GM21786 (cell line): ENCODE results near the gene EFCAB8.

Experiments
- ATAC-seq: cut with Tn5 transposase; IDR thresholded peaks from one replicate; pipeline ENCODE4 v1.9.1; 2021; ENCODE audit not compliant: unreplicated experiment

EFCAB8 gene

DNA sequence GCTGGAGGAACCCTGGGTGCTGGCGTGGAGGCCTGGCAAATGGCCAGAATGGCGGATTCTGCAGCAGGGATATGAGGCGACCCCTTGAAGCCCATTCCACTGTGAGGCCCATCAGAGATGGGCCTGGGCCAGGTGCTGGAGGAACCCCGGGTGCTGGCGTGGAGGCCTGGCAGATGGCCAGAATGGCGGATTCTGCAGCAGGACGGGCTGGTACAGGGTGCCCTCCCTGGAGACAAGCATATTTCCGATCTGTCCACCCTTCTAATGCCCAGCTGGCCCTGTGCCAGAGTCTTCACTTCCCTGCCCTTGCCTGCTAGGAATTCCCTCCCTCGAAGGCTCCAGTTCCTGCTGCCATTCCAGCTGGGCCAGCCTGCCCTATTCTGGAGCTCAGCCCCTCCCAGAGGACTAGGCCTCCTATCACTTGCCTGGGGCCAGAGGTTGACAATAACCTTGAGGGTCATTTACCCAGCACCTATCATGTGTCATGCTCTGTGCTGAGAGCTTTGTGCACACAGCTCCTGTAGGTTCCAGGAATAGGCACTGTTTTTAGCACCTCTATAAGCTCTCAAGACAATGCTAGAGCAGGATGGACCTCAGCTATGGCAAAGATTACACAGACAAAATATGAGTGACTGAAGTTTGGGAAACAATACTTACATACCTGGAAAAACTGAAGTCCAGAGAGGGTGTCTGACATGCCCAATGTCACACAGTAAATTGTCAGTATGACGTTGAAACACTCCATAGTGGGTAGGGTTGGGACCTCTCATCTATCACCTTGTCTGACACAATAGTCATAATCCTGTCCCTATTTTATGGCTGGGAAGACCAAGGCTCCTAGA, 124.1 kb downstream of the EFCAB8 start:
- no peak for ATAC-seq

DNA sequence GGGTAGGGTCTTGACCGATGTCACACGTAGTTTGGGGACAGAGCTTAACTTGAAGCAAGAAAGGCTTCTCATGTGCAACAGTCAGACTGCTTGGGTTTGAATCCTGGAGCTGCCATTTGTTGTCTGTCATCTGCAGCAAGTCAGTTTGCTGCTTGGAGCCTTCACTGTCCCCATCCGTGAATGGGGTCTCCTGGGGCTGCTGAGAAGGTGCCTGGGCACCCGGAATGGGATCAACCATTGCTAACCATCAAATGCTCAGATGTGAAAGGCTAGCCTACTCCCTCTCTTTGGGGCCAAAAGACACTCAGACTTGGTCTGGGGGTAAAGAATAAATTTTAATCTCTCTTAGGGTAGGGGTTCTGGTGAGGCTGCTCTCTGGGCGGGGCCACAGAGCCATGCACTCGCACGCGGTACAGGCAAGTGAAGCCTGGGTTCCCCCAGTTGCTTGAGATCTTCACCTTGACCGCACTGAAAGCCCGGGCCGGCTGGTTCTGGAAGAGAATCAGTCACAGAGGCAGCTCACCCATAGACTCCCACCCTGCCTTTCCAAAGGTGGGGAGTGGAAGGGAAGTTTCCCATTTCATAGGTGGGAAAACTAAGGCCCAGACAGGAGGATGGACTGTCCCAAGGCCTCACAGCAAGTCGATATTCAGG, 124.9 kb downstream of the EFCAB8 start:
- ATAC-seq, result no peak

DNA sequence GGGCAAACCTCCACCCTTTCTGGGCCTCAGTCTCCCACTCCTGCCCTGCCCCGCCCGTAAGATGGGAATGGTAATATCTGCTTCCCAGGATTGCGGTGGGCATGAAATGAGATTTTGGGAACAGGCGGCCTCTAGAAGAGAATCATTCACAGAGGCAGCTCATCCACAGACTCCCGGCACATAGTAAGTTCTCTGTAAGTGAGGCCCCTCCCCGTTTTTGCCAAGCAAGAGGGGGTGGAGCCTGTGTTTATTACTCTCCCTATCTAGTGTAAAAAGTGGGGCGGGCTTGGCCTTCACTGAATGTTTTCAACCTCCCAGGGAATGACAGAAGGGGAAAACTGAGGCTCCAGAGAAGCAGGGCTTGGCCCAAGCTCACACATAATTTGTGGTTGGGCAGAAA, 125.5 kb downstream of the EFCAB8 start:
- no peak for ATAC-seq

DNA sequence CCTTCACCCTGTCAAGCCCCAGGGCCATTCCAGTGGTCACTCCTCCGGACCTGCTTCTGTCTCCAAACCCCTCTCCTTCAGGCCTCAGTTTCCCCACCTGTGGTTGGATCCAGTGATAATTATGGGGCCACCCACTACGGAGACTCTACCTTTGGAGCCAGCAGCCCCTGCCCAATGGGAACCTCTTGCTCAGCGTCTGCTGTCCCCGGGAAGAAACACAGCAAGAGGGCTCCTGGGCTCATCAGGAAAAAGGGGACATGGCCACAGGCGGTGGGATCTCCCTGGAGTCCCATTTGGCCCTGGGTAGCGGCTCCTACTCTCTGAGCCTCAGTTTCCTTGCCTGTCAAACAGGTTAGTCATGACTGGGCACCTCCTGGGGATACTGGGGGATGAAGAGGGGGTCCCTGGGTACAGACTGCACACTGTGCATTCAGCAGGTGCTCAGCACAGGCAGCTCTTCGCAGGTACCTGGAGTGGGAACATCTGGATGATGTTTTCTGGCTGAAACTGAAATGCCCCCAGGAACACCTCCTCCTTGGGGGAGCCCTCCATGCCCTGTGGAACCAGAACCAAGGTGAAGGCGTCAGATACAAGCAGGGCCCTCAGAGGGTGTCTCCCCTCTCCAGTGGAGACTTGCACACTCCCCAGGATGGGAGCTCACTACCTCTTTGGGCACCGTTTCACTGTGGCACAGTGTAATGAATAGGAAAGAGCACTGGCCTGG, 126.1 kb downstream of the EFCAB8 start:
- no peak for ATAC-seq

DNA sequence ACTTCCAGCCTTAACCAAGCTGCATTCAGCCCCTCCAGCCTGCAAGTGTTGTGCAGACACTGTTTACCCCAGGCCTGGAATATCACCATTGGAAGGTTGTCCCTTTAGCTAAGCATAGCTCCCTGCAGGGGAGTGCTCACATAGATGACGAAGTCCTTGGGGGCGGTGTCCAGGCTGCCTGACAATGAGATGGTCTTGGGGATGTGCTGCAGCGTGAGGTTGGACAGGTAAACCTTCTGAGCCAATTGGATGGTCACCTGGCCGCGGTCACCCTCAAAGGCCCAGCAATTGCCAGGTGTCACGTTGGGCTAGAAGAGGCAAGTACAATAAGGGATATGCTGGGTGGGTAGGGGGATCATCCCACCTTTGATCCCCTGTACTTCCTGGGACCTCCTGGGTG, 126.9 kb downstream of the EFCAB8 start:
- ATAC-seq, result no peak

DNA sequence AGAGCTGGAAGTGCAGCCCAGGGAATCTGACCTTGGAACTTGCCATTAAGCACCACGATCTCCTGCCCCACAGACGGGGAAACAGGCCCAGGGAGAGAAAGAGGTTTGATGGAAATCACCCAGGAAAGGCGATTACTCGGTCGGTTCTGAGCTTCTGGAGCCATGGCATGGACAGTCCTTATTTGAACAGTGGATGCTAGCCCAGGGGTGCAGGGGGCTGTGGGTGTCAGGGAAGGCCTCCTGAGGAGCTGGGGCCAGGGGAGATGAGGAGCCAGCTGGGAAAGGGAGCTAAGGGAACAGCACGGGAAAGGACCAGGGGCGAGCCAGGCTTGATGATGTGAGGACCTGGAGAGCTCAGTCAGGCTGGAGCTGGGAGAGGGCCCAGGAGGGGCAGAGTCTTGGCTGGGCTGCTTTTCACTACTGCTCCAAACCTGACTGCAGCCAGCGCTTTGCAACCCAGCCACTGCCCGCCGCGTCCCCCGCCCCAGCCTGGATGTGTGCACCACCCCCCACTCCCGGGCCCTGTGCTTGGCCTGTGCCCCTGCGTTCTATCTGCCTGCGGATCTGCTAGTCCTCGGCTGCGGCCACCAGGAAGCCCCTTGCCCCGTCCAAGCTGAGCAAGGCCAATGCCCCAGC, 127.7 kb downstream of the EFCAB8 start:
- no peak for ATAC-seq

DNA sequence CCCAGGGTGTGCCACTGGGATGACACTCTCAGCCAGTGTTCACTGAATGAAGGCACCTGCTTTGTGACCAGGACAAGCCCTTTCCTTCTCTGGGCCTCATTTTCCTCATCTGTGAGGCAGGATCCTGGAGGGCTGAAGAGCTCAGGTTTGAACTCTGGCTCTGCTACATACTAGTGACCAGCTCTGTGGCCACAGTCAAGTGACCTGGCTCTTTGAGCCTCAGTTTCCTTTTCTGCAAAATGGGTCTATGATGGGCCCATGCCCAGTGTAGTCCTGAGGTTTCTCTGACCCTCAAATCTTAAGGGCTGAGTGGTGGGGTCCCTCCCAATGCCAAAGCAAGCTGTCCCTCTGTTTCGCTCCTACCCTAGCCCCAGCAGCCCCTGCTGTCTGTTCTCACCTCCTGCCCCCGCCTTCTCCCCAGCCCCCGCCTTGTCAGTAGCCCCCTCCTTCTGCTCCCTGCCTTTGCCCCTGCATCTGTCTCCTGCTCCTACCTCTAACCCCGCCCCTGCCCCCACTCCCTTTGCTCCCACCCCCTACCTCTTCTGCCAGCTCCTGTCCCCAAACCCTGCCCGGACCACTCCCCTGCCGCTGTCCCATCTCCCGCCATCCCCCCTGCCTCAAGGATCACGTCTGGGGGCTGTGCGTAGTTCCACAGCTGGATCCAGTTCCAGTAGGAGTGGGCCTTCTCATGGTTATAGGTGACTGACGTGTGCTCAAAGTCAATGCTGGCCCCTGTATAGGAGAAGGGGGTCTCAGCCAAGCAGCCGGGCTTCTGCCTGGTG, 128.5 kb downstream of the EFCAB8 start:
- ATAC-seq, result no peak

DNA sequence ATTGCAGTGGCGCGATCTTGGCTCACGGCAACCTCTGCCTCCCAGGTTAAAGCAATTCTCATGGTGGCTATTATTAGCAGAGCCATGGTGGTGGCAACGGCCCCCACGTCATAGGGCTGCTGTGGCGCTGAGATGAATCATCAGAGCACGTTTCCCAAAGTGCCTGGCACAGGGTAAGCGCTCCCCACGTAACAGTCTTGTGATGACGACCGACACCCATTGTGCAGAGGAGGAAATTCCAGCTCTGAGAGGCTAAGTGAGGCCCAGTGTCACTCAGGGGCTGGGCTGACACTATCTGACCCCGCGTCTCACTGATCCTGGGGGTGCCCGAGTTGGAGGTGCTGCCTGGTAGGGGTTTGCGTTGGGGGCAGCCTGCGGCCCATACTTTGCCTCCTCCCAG, 129.3 kb downstream of the EFCAB8 start:
- no peak for ATAC-seq

DNA sequence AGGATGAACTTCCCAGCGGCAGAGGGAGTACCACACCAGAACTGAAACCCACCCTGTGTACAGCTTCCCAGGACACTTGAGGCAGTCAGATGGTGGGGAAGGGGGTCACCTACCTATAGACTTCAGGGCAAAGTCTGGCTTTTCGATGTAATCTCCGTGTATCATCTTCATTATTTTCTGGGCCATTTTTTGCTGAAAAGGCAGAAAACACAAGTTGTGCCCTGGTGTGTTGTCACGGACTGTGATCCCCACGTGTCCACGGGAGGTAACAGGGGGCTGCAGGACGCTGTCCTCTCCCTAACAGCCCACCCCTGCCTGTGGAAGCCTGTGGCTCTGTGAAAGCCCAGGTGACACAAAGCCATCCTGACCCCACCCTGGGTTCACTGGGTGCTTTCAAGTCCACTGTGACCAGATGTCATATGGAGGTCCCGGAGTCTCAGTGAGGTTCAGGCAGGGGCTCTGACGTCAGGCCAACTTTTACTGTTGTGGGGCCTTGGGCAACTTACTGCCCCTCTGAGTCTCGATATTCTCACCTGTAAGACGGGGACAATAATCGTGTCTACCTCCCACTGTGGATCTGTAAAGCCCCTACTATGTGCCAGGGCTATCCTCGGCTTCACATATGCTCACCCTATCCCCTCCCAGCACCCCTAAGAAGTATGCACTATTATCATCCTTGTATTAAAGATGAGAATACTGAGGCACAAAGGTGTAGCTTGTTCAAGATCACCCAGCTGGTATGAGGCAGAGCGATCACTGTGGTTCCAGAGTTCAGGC, 131.0 kb downstream of the EFCAB8 start:
- no peak for ATAC-seq

DNA sequence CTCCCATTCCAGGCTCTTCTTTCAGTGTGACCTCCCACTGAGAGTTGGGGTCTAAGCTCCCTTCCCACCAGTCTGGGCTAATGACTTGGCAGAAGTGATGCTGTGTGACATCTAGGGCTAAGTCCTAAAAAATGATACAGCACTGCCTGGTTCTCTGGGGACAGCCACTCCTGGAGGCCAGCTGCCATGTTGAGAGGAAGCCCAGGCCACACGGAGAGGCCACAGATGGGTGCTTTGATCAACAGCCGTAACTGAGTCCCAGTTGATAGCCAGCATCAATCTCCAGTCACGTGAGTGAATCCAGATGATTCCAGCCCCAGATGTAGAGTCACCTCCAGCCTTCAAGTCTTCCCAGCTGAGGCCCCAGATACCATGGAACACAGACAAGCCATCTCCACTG, 131.7 kb downstream of the EFCAB8 start:
- ATAC-seq, result no peak

DNA sequence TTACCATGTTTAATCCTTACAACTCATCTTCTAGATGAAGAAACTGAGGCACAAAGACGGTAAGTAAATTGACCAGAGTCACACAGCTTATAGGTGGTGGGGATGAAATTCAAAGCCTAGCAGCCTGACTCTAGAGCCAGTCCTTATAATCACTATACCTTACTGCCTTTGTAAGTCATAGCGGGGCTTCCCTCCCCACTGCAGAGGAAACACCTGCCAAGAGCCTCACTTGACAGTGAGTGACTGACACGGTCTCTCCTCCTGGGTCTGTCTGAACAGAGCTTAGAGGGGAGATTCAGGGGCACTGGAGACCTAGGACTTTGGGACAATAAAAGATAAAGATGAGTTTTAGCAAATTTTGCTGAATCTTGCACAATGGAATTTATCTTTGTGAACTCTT, 132.7 kb downstream of the EFCAB8 start:
- ATAC-seq, result no peak

DNA sequence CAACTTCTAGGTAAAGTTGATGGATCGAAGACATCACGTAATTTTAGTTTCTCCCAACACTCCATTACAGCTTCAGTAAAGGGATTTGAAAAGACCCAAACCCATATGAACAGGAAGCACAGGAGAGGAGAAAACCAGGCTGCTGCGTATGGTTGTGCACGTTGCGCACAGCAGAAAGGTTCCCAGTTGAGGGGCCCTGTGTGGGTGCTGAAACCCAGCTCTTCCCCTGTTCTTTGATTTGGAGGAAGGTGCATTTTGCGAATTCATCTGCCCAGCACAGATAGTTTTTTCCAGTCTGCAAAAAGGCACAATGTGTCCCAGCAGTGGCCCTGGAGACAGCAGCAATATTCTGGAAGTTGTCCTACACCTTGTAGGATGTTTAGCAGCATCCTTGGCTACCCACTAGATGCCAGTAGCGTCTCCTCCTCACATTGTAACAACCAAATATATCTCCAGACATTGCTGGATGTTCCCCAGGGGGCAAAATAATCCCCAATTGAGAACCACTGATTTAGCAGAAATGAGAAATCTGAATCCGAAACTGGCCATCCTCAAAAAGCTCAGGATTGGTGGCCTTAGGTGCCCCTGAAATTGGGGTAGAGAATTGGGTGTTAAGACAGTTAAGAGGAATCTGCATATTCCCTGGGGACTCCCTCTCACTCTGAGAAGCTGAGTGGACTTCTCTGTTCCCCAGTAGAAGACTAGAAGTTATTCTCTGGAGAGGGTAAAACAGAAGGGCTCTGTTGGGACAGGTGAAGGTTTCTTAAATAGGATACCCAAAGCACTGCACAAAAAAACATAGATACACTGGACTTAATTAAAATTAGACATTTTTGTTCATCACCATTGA, 133.3 kb downstream of the EFCAB8 start:
- no peak for ATAC-seq

DNA sequence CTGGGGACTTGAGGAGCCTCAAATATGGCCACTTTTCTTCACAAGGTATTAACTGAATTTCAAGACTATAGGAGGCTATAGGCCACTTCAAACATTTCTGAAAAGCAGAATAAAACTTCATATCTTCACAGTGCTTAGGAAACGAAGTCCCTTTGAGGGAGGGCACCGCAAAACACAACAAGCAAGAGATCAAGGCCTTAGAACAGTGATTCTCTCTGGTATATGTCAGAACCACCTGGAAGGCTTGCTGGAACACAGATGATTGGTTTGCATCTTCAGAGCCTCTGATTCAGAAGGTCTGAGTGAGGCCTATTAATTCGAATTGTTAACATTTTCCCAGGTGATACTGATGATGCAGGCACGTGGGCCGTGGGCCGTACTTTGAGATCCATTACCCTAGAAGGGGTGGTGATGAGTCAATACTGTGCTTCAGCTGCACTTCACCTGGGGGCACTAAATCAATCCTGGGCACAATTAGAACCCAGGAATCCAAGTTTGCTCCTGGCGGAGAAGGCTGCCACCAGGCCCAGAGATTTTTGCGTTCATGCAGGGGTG, 134.8 kb downstream of the EFCAB8 start:
- no peak for ATAC-seq

DNA sequence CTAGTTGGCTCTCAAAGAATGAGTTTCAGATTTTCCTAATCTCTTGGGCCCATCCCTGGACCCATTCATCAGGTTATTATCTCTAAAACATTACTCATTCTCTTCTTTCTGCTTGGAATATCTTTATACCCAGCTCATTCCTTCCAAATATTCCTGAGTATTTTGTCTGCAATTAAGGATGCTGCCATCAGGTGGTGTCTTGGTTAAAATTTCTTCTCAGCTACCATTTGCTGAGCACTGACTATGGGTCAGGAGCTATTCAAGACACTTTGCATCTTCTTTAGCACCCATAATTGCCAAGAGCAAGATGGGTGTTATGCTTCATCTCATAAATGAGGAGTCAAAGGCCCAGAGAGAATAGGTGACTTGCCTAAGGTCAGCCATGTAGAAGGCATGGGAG, 137.1 kb downstream of the EFCAB8 start:
- no peak for ATAC-seq

DNA sequence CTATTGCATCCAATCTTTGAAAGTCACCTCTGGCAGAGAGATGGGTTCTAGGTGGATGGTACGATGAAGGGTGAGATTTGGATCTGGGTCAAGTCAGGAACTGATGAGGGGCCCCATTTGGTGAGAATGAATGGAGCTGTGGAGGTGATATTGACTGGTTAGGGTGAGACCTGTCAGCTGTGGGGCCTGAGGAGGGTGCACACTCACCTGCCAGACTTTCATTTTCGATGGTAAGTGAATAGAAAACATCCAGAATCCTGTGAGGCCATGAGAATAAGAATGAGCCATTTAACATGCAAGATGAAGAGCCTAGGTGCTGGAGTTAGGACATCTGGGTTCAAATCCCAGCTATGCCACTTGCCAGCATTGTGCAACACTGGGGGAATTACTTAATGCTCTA, 138.7 kb downstream of the EFCAB8 start:
- ATAC-seq, result no peak

DNA sequence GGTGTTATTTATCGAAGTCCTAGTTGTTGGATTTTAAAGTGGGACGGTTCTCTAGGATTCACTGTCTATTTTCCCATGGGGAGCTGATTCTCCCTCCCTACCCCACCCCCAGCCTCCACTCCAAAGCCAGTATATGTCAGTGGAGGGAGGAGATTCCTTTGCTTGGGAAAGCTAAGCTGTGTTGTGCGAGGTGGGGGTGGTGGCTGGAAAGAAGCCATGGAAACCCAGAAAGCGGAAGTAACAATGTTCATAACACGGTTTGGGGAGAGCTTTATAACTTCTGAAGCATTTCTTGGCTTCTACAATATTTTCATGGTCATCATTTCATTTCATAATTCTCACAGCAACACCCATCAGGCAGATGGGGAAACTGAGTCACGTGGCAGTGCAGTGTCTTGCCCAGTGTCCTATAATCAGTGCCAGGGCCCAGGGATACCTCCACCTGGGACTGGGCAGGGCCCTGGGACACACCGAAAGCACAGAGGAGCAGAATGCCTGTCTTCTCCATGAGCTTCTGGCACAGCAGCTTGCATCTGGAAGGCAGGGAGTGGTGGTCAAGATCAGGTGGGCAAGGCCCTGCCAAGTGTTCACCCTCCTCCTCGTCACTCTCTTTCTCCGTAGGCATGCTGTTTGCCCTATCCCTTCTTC, 141.0 kb downstream of the EFCAB8 start:
- no peak for ATAC-seq

DNA sequence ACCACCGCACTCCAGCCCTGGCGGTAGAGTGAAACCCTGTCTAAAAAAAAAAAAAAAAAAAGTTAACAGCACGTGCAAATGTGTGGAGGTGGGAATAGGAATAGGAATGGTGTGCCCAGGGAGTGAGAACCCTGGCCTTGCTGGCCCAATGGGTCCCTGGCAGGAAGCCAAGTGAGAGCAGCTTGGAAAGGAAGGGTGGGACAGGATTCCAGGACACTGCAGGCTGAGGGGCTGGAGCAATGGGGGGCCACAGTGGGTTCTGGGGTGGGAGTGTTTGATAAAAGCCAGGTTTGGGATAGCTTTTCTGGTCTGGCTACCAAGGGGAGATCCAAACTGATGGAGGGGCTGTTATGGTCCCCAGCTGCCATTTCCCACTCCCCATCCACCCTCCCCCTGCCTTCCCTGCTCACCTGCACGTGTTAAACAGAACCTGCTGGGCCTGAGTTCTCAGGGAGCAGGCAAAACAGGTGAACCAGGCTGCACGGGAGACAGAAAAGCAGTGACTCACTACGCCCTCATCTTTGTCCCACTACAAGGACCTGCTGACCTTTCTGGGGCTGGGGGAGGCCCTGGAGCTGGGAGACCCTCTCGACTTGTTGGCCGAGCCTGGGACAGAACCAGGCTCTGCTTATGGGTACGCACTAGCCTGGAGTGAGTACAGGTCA, 142.2 kb downstream of the EFCAB8 start:
- no peak for ATAC-seq
